Central memory CD8-positive, alpha-beta T cell (primary cell): ENCODE measurements around the gene TTYH3.

Experiments used
- ATAC-seq: fragments of 150-1000 bp; cut with Tn5 transposase; replicated peaks from 2 replicates; pipeline ENCODE4 v1.10.0; 2022; ENCODE audit warnings: mild to moderate bottlenecking, moderate FRiP score, moderate number of reproducible peaks; ENCODE audit not compliant: poor library complexity, severe bottlenecking; ENCODE audit errors: extremely low read depth
- DNase-seq, 2 donors: peaks; one replicate each; pipeline ENCODE4 v3.0.0; 2021; ENCODE audit warnings: low spot score in 2 of 2
- H3K27ac Mint-ChIP-seq: one replicate; pipeline ENCODE4 v1.8.0; 2022; ENCODE audit warnings: low read depth, mild to moderate bottlenecking, moderate library complexity, mixed read lengths
- H3K27me3 Mint-ChIP-seq: one replicate; pipeline ENCODE4 v1.8.0; 2022; ENCODE audit warnings: mixed read lengths
- H3K36me3 Mint-ChIP-seq: one replicate; pipeline ENCODE4 v1.8.0; 2022; ENCODE audit warnings: mild to moderate bottlenecking, moderate library complexity, mixed read lengths; ENCODE audit not compliant: insufficient read depth
- H3K4me1 Mint-ChIP-seq: one replicate; pipeline ENCODE4 v1.8.0; 2022; ENCODE audit warnings: mixed read lengths
- H3K4me3 Mint-ChIP-seq: one replicate; pipeline ENCODE4 v1.8.0; 2022; ENCODE audit warnings: mild to moderate bottlenecking, moderate library complexity, mixed read lengths
- H3K9me3 Mint-ChIP-seq: one replicate; pipeline ENCODE4 v1.8.0; 2022; ENCODE audit warnings: mixed read lengths

TTYH3 gene

GRCh38 chr7:2626498-2627117 lies 5.2 kb upstream of the TTYH3 start:
- DNase-seq (no peak), ATAC-seq (no peak)
- Mint-ChIP-seq H3K9me3 (no peaks in the 10 kb centered on the region), H3K4me3 (no peak overlapping the region), H3K36me3 (peaks cover 2% of the 10 kb centered on the region), H3K27ac (no peak overlapping the region), H3K27me3 (no peaks in the 10 kb centered on the region), H3K4me1 (peaks cover 6% of the 10 kb centered on the region)

- Mint-ChIP-seq H3K27ac (no peak overlapping the region), H3K27me3 (no peaks in the 10 kb centered on the region), H3K36me3 (peaks cover 2% of the 10 kb centered on the region), H3K4me1 (peaks cover 9% of the 10 kb centered on the region), H3K4me3 (no peak overlapping the region), H3K9me3 (no peaks in the 10 kb centered on the region)
- no peak for DNase-seq
- no peak for ATAC-seq
These were observed 4.3 kb upstream of the TTYH3 start for GRCh38 chr7:2627258-2628129.

- no peaks in the 10 kb centered on the region for H3K27me3 Mint-ChIP-seq
- ATAC-seq (no peak), DNase-seq (no peak)
- H3K4me1 Mint-ChIP-seq = peaks cover 13% of the 10 kb centered on the region
- H3K4me3 Mint-ChIP-seq = no peak overlapping the region
- H3K27ac Mint-ChIP-seq = no peak overlapping the region
- peaks cover 2% of the 10 kb centered on the region for H3K36me3 Mint-ChIP-seq
- H3K9me3 Mint-ChIP-seq = no peaks in the 10 kb centered on the region
These were observed 3.7 kb upstream of the TTYH3 start for GRCh38 chr7:2628130-2628482.

- Mint-ChIP-seq H3K36me3 (peaks cover 2% of the 10 kb centered on the region), H3K27ac (no peak overlapping the region), H3K4me3 (no peak overlapping the region), H3K9me3 (no peaks in the 10 kb centered on the region), H3K27me3 (no peaks in the 10 kb centered on the region), H3K4me1 (peaks cover 19% of the 10 kb centered on the region)
- ATAC-seq (no peak), DNase-seq (no peak)
These were observed 2.9 kb upstream of the TTYH3 start for GRCh38 chr7:2628891-2629290.

- no peaks in the 10 kb centered on the region for H3K27me3 Mint-ChIP-seq
- no peak overlapping the region for H3K4me3 Mint-ChIP-seq
- H3K4me1 Mint-ChIP-seq = peaks cover 22% of the 10 kb centered on the region
- H3K36me3 Mint-ChIP-seq = peaks cover 4% of the 10 kb centered on the region
- no peak overlapping the region for H3K27ac Mint-ChIP-seq
- ATAC-seq = no peak
- no peak for DNase-seq
- H3K9me3 Mint-ChIP-seq = no peaks in the 10 kb centered on the region
These were observed 1.8 kb upstream of the TTYH3 start for GRCh38 chr7:2629746-2630681.

- no peak for DNase-seq
- peaks cover 30% of the 10 kb centered on the region for H3K4me1 Mint-ChIP-seq
- peak overlapping the region; percentile 93 for H3K27ac Mint-ChIP-seq
- H3K9me3 Mint-ChIP-seq = no peaks in the 10 kb centered on the region
- H3K4me3 Mint-ChIP-seq = peak overlapping the region; percentile 91
- H3K27me3 Mint-ChIP-seq = no peaks in the 10 kb centered on the region
- no peak for ATAC-seq
- peaks cover 6% of the 10 kb centered on the region for H3K36me3 Mint-ChIP-seq
These were observed 1.1 kb downstream of the TTYH3 start for GRCh38 chr7:2632733-2633537.

- DNase-seq (no peak), ATAC-seq (no peak)
- H3K36me3 Mint-ChIP-seq = peaks cover 6% of the 10 kb centered on the region
- H3K27me3 Mint-ChIP-seq = no peaks in the 10 kb centered on the region
- H3K4me1 Mint-ChIP-seq = peaks cover 30% of the 10 kb centered on the region
- no peak overlapping the region for H3K27ac Mint-ChIP-seq
- peak overlapping the region; percentile 91 for H3K4me3 Mint-ChIP-seq
- H3K9me3 Mint-ChIP-seq = no peaks in the 10 kb centered on the region
These were observed 1.9 kb downstream of the TTYH3 start for GRCh38 chr7:2633538-2634266.

GRCh38 chr7:2634267-2635145 lies 2.7 kb downstream of the TTYH3 start:
- Mint-ChIP-seq H3K4me1 (peaks cover 30% of the 10 kb centered on the region), H3K27ac (no peak overlapping the region), H3K36me3 (peaks cover 6% of the 10 kb centered on the region), H3K4me3 (peak overlapping the region; percentile 91), H3K9me3 (no peaks in the 10 kb centered on the region), H3K27me3 (no peaks in the 10 kb centered on the region)
- no peak for ATAC-seq
- no peak for DNase-seq

GRCh38 chr7:2635148-2635668 lies 3.4 kb downstream of the TTYH3 start:
- no peaks in the 10 kb centered on the region for H3K27me3 Mint-ChIP-seq
- peak overlapping the region; percentile 16 for H3K4me3 Mint-ChIP-seq
- peaks cover 6% of the 10 kb centered on the region for H3K36me3 Mint-ChIP-seq
- peaks cover 30% of the 10 kb centered on the region for H3K4me1 Mint-ChIP-seq
- ATAC-seq (no peak), DNase-seq (no peak)
- H3K27ac Mint-ChIP-seq = no peak overlapping the region
- no peaks in the 10 kb centered on the region for H3K9me3 Mint-ChIP-seq

GRCh38 chr7:2635810-2636701 lies 4.3 kb downstream of the TTYH3 start:
- H3K4me3 Mint-ChIP-seq = no peak overlapping the region
- H3K27ac Mint-ChIP-seq = no peak overlapping the region

More at GRCh38 chr7:2635810-2636701, 4.3 kb downstream of the TTYH3 start:
- no peak for DNase-seq
- ATAC-seq = no peak
- Mint-ChIP-seq H3K4me1 (peaks cover 28% of the 10 kb centered on the region), H3K9me3 (no peaks in the 10 kb centered on the region), H3K27me3 (no peaks in the 10 kb centered on the region), H3K36me3 (peaks cover 6% of the 10 kb centered on the region)
